Mucosa of gallbladder (tissue), 1 donor: Measurements from ENCODE around the gene KIF25. TPM values are rescaled to one million over a fixed set of nuclear protein-coding genes. Genes with fewer than 3 reads are reported as not detected.
"Not testable (repeated sequence)": the region's sequence is repeated elsewhere in the genome, so short reads cannot be mapped to it uniquely, and the experiment has no call there.

ENCODE experiments used
- DNase-seq: peaks from one replicate; pipeline ENCODE4 v3.0.0-alpha.2; 2020; ENCODE audit warnings: low spot score
- total RNA-seq: library from RNA; stranded (reverse); gene quantifications from one replicate; pipeline ENCODE4 v1.2.1, GENCODE V29; 2021
- donor health status: DM: no; HTN: no; CAD: no.

Gene KIF25
- total RNA-seq, 1 donor from 2014 or later: 0.43 TPM

GRCh38 chr6:168064226-168064807 lies 66.8 kb downstream of the KIF25 start:
- no peak for DNase-seq

GRCh38 chr6:168067081-168067759 lies 69.7 kb downstream of the KIF25 start:
- DNase-seq: no peak

GRCh38 chr6:168070804-168071203 lies 73.3 kb downstream of the KIF25 start:
- DNase-seq: no peak

GRCh38 chr6:168071620-168072019 lies 74.1 kb downstream of the KIF25 start:
- no peak for DNase-seq

GRCh38 chr6:168072261-168072660 lies 74.8 kb downstream of the KIF25 start:
- DNase-seq: no peak

- DNase-seq: no peak
Measured at GRCh38 chr6:168072730-168073129, 75.3 kb downstream of the KIF25 start.

GRCh38 chr6:168073937-168074730 lies 76.7 kb downstream of the KIF25 start:
- DNase-seq: no peak

- no peak for DNase-seq
Measured at GRCh38 chr6:168075216-168075615, 77.7 kb downstream of the KIF25 start.

- DNase-seq: no peak
Measured at GRCh38 chr6:168075787-168076202, 78.3 kb downstream of the KIF25 start.

- DNase-seq: not testable (repeated sequence)
Measured at GRCh38 chr6:168077401-168077800, 79.9 kb downstream of the KIF25 start.

GRCh38 chr6:168078175-168078942 lies 80.9 kb downstream of the KIF25 start:
- DNase-seq: no peak

- DNase-seq: peak; percentile 51
Measured at GRCh38 chr6:168078943-168079405, 81.5 kb downstream of the KIF25 start, which contains the start of gene FRMD1. Gene FRMD1 (minus strand): TSS chr6:168079212. CDS start chr6:168079094, 118 bp downstream.

GRCh38 chr6:168080393-168081077 lies 83.1 kb downstream of the KIF25 start:
- DNase-seq: no peak

- no peak for DNase-seq
Measured at GRCh38 chr6:168081858-168082546, 84.5 kb downstream of the KIF25 start.

- no peak for DNase-seq
Measured at GRCh38 chr6:168082860-168083513, 85.5 kb downstream of the KIF25 start.

- no peak for DNase-seq
Measured at GRCh38 chr6:168083514-168083885, 86.0 kb downstream of the KIF25 start.

GRCh38 chr6:168084465-168085160 lies 87.1 kb downstream of the KIF25 start:
- no peak for DNase-seq

GRCh38 chr6:168086066-168086465 lies 88.6 kb downstream of the KIF25 start:
- no peak for DNase-seq

- no peak for DNase-seq
Measured at GRCh38 chr6:168086616-168087015, 89.1 kb downstream of the KIF25 start.
